ENCODE measurements around the gene WNT10A.
A peak's percentile ranks its signal among the peaks of the same experiment; 100 is the strongest.

WNT10A gene

GRCh38 chr2:218865396-218865795, 15.3 kb upstream of the WNT10A start:
- ATAC-seq (no peak), DNase-seq (ENCODE audit: low spot score in 2 of 2) (no peak)
- no peak overlapping the region for H3K4me3 Mint-ChIP-seq
- no peak overlapping the region for H3K27ac Mint-ChIP-seq
- peaks cover 8% of the 10 kb centered on the region for H3K4me1 Mint-ChIP-seq
- H3K9me3 Mint-ChIP-seq: no peaks in the 10 kb centered on the region
- H3K36me3 Mint-ChIP-seq: no peaks in the 10 kb centered on the region

GRCh38 chr2:218865999-218866398, 14.7 kb upstream of the WNT10A start:
- Mint-ChIP-seq H3K9me3 (no peaks in the 10 kb centered on the region), H3K27ac (no peak overlapping the region), H3K4me1 (peaks cover 2% of the 10 kb centered on the region), H3K4me3 (no peak overlapping the region), H3K36me3 (no peaks in the 10 kb centered on the region)
- no peak for DNase-seq (ENCODE audit: low spot score in 2 of 2)
- no peak for ATAC-seq

DNA sequence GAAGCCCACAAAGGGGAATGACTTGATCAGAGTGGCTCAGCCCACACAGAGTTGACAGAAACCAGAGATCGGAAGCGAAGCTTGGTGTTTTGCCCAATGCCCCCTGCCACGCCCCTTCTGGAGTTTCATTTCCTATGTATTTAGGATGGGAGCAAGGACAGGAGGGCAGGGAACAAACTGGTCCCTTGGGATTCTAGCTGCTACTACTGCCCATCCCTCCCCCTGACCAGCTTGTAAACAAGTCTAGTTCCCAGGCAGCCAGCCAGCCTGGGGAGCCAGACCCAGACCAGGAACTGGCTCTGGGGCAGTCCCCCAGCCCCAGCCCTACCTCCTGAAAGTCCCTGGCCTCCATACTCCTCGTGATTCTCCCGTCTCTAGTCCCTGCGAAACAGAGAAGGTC, 12.8 kb upstream of the WNT10A start:
- no peaks in the 10 kb centered on the region for H3K36me3 Mint-ChIP-seq
- DNase-seq (ENCODE audit: low spot score in 2 of 2): no peak
- peaks cover 16% of the 10 kb centered on the region for H3K4me1 Mint-ChIP-seq
- no peaks in the 10 kb centered on the region for H3K9me3 Mint-ChIP-seq
- no peak for ATAC-seq
- H3K4me3 Mint-ChIP-seq: no peak overlapping the region
- H3K27ac Mint-ChIP-seq: no peak overlapping the region

GRCh38 chr2:218869064-218869463, 11.6 kb upstream of the WNT10A start:
- H3K9me3 Mint-ChIP-seq: no peaks in the 10 kb centered on the region
- ATAC-seq: no peak

DNA sequence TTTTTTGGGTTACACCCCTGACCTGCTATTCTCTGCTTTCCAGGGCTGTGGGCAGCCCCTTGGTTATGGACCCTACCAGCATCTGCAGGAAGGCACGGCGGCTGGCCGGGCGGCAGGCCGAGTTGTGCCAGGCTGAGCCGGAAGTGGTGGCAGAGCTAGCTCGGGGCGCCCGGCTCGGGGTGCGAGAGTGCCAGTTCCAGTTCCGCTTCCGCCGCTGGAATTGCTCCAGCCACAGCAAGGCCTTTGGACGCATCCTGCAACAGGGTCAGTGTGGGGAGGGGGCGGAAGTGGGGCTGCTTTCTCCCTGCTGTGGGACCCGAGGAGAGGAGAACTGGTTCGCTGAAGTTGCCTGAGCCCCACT, 9.7 kb upstream of the WNT10A start:
- Mint-ChIP-seq H3K36me3 (no peaks in the 10 kb centered on the region), H3K9me3 (no peaks in the 10 kb centered on the region), H3K4me3 (peak overlapping the region; percentile 67), H3K4me1 (peaks cover 20% of the 10 kb centered on the region), H3K27ac (no peak overlapping the region)
- no peak for DNase-seq (ENCODE audit: low spot score in 2 of 2)
- ATAC-seq: no peak

More at GRCh38 chr2:218869064-218869463, 11.6 kb upstream of the WNT10A start:
- Mint-ChIP-seq H3K4me3 (no peak overlapping the region), H3K36me3 (no peaks in the 10 kb centered on the region), H3K4me1 (peaks cover 20% of the 10 kb centered on the region), H3K27ac (no peak overlapping the region)
- DNase-seq (ENCODE audit: low spot score in 2 of 2): no peak

DNA sequence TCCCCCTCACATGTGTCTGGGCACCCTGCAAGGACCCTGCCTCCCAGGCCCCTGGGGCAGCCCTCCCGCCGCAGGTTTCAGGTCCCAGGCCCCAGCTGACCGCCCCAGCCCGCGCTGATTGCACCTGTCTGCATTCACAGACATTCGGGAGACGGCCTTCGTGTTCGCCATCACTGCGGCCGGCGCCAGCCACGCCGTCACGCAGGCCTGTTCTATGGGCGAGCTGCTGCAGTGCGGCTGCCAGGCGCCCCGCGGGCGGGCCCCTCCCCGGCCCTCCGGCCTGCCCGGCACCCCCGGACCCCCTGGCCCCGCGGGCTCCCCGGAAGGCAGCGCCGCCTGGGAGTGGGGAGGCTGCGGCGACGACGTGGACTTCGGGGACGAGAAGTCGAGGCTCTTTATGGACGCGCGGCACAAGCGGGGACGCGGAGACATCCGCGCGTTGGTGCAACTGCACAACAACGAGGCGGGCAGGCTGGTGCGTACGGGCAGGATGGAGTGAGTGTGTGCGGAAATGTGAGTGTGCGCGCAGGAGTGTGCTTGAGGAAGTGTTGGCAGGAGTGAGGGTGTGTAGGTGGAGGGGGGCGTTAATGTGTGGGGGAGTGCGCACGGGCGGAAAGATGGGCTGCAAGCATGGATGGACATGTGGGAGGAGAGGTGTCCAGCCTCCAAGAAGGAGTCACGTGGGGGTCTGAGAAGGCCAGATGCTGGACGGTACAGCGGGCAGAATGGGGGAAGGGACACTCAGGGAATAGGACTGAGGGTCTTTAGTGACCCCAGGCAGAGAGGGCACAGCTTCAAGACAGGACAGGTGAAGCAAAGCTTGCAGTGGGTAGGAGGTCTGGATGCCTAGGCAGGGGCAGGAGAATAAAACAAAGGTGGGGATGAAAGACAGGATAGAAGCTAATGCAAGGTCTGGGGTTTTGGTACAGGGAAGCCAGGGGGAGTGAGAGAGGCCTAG, 9.0 kb upstream of the WNT10A start:
- no peak overlapping the region for H3K27ac Mint-ChIP-seq
- H3K4me3 Mint-ChIP-seq: peak overlapping the region; percentile 67
- no peak for DNase-seq (ENCODE audit: low spot score in 2 of 2)
- no peaks in the 10 kb centered on the region for H3K9me3 Mint-ChIP-seq
- no peaks in the 10 kb centered on the region for H3K36me3 Mint-ChIP-seq
- H3K4me1 Mint-ChIP-seq: peaks cover 24% of the 10 kb centered on the region
- peak; percentile 42 for ATAC-seq

GRCh38 chr2:218872645-218873358, 7.8 kb upstream of the WNT10A start:
- peaks cover 31% of the 10 kb centered on the region for H3K4me1 Mint-ChIP-seq
- H3K27ac Mint-ChIP-seq: no peak overlapping the region
- no peaks in the 10 kb centered on the region for H3K9me3 Mint-ChIP-seq
- no peak for DNase-seq (ENCODE audit: low spot score in 2 of 2)
- no peaks in the 10 kb centered on the region for H3K36me3 Mint-ChIP-seq
- peak overlapping the region; percentile 67 for H3K4me3 Mint-ChIP-seq
- no peak for ATAC-seq

GRCh38 chr2:218873359-218874194, 7.1 kb upstream of the WNT10A start:
- ATAC-seq (peak; percentile 39), DNase-seq (ENCODE audit: low spot score in 2 of 2) (no peak)
- Mint-ChIP-seq H3K4me3 (peak overlapping the region; percentile 67), H3K9me3 (no peaks in the 10 kb centered on the region), H3K4me1 (peaks cover 31% of the 10 kb centered on the region), H3K36me3 (no peaks in the 10 kb centered on the region), H3K27ac (no peak overlapping the region)

GRCh38 chr2:218875692-218876246, 4.9 kb upstream of the WNT10A start:
- Mint-ChIP-seq H3K36me3 (peaks cover 6% of the 10 kb centered on the region), H3K4me3 (no peak overlapping the region), H3K9me3 (no peaks in the 10 kb centered on the region), H3K4me1 (peaks cover 46% of the 10 kb centered on the region), H3K27ac (no peak overlapping the region)
- no peak for DNase-seq (ENCODE audit: low spot score in 2 of 2)
- ATAC-seq: no peak

DNA sequence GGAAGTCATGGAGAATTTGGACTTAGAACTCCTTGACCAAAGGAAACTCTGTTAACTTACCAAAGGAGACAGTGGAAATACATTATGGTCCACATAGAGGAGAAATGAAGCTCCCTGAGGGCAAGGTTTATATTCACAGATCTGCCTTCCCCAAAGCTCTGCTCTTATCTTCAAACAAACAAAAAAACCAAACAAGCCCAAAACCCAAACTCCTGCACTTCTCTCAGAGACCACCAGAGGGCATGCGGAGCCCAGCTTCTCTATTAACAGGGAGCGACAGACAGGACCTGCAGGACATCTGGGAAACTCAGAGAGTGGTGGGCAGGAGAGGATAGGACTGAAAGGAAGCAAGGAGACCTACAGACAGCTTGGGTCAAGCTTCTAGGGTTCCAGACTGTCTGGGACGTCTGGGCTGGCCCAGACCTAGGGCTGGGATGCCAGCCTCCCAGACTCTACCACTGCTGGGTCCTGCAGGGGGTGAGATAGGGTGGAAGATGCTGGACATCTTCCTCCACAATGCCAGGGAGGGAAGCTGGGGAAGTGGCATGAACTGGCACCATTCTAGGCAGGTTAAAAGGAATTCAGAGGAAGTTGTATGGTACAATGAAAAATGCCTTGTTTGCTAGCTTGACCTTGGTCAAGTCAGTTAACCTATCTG, 4.0 kb upstream of the WNT10A start:
- ATAC-seq: peak; percentile 1
- Mint-ChIP-seq H3K36me3 (peaks cover 6% of the 10 kb centered on the region), H3K9me3 (no peaks in the 10 kb centered on the region), H3K27ac (no peak overlapping the region), H3K4me1 (peaks cover 51% of the 10 kb centered on the region), H3K4me3 (no peak overlapping the region)
- peak; percentile 61 to 88 for DNase-seq (ENCODE audit: low spot score in 2 of 2)

- Mint-ChIP-seq H3K36me3 (peaks cover 8% of the 10 kb centered on the region), H3K9me3 (no peaks in the 10 kb centered on the region), H3K4me1 (peaks cover 49% of the 10 kb centered on the region), H3K27ac (no peak overlapping the region), H3K4me3 (no peak overlapping the region)
- no peak for DNase-seq (ENCODE audit: low spot score in 2 of 2)
- ATAC-seq: no peak
These were observed 3.3 kb upstream of the WNT10A start for GRCh38 chr2:218877331-218877730.

DNA sequence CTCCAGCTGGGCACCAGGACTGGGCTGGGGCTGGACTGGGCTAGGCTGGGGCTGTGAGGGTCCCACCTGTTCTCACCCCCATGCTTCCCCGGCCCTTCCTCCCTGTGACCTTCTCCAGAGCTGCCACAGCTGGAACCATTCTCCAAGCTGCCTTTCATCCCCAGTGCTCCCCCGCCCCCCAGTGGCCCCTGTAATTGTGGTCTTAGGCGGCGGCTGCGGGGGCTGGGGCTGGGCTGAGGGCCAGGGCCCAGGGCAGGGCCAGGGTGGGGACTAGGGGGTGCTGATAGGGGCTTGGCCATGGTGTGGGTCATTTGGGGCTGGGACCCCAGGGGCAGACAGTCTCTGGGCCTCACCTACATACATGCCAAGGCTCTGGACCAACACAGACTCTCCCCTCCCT, 2.8 kb upstream of the WNT10A start:
- ATAC-seq (no peak), DNase-seq (ENCODE audit: low spot score in 2 of 2) (no peak)
- Mint-ChIP-seq H3K9me3 (no peaks in the 10 kb centered on the region), H3K27ac (no peak overlapping the region), H3K4me3 (no peak overlapping the region), H3K4me1 (peaks cover 49% of the 10 kb centered on the region), H3K36me3 (peaks cover 14% of the 10 kb centered on the region)

- H3K4me3 Mint-ChIP-seq: no peak overlapping the region
- ATAC-seq: no peak
- peaks cover 18% of the 10 kb centered on the region for H3K36me3 Mint-ChIP-seq
- no peaks in the 10 kb centered on the region for H3K9me3 Mint-ChIP-seq
- no peak for DNase-seq (ENCODE audit: low spot score in 2 of 2)
- H3K4me1 Mint-ChIP-seq: peaks cover 49% of the 10 kb centered on the region
- no peak overlapping the region for H3K27ac Mint-ChIP-seq
These were observed 2.2 kb upstream of the WNT10A start for GRCh38 chr2:218878486-218878885.

DNA sequence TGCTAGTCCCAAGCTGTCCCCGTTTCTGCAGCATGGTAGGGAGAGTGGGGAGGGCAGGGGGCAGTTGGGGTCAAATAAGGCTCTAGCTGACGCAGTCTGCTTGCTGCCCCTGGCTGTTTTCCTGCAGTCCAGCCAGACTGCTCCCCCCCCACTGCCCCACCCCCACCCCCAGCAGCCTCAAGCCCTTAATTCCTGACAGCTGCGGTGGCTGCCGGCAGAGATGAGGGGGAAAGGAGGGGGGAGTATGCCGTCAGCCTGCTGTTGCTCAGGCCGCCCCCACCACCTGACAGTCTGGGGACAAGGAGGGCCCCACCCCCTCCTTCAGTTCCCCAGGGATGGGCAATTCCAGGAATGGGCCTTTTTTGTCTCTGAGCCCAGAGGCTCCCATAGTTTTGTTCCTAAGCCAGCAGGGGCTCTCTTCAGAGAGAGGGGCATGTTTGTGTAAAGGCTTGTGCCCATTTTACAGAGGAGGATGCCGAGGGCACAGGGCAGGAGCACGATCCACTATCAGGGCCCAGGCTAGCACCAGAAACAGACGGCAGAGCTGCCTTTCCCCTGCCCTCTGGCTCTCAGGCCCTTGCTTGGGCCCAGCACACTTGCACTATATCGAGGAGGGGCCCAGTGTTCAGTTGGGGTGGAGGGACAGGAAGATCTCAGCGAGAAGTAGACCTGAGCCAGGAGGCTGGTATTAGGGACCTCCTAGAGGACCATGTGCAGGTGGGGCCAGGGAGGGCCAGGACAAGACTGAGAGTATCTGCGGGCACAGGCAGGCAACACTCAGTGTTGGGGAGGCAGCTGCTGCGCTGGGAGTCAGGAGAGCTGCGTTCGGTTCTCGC, 1.5 kb upstream of the WNT10A start:
- Mint-ChIP-seq H3K4me1 (peaks cover 49% of the 10 kb centered on the region), H3K36me3 (peaks cover 19% of the 10 kb centered on the region), H3K27ac (no peak overlapping the region), H3K4me3 (peak overlapping the region; percentile 82), H3K9me3 (no peaks in the 10 kb centered on the region)
- no peak for ATAC-seq
- no peak for DNase-seq (ENCODE audit: low spot score in 2 of 2)
